ENCODE results near the gene TAS2R46.
"Not testable (repeated sequence)": the region's sequence is repeated elsewhere in the genome, so short reads cannot be mapped to it uniquely, and the experiment has no call there.

Gene TAS2R46

GRCh38 chr12:11033959-11034358 is 28.1 kb downstream of the TAS2R46 start:
- not testable (repeated sequence) for DNase-seq

DNA sequence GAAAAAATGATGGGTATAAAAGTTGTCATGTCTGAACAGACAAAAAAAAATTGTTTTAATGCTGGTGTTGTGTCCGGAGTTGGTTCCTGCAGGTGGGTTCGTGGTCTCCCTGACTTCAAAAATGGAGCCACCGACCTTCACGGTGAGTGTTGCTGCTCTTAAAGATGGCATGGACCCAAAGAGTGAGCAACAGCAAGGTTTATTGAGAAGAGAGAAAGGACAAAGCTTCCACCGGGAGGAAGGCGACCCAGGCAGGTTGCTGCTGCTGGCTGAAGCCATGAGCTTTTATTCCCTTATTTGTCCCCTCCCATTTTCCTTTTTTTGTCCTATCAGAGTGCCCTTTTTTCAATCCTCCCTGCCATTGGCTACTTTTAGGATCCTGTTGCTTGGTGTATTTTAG is 30.8 kb downstream of the TAS2R46 start, which contains the start of gene TAS2R31:
TAS2R31 (minus strand) TSS at position 101 of the 400 bp plus-strand sequence; CDS start at position 29, 72 bp downstream.
- DNase-seq = no peak

GRCh38 chr12:11026118-11026517 is 36.0 kb downstream of the TAS2R46 start:
- no peak for DNase-seq

DNA sequence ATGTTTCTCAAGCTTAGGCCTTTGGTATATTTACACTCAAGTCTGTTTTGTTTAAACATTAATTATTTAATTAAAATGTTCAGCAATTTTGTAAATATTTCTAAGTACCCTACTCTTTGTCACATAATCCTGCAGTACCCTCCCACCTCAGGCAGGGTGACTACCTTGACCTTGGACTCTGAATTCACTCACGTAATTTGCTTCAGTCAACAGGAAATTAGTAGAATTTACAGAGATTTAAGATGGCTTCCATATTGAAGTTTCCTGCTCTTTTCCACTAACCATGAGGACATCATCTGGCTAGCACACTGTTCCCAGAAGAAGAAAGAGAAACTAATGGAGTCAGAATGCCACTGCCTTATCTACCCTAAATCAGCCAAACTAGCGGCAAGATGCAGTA is 38.7 kb downstream of the TAS2R46 start:
- no peak for DNase-seq

GRCh38 chr12:11022520-11022919 is 39.6 kb downstream of the TAS2R46 start, which contains the start of gene TAS2R19:
Gene TAS2R19, minus strand, starts transcription at chr12:11022620. Its CDS starts 49 bp downstream, at chr12:11022571.
- DNase-seq = no peak

DNA sequence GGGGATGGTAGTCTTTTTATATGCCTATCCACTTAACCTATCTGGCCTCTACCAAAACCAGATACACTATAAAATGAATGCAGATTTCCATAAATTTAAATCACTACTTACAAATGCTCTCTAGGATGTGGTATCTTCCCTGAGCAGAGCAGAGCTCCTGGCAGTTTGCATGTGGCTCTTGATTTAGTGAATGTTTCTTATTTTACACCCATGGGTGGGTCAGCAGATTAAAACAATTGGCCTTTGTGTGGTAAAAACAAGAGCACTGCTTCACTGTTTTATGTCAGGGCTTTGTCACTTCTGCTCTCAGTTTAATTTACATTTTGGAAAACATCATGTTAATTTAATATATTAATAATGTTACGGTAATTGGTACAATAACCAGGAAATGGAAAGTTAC is 45.2 kb downstream of the TAS2R46 start:
- no peak for DNase-seq

DNA sequence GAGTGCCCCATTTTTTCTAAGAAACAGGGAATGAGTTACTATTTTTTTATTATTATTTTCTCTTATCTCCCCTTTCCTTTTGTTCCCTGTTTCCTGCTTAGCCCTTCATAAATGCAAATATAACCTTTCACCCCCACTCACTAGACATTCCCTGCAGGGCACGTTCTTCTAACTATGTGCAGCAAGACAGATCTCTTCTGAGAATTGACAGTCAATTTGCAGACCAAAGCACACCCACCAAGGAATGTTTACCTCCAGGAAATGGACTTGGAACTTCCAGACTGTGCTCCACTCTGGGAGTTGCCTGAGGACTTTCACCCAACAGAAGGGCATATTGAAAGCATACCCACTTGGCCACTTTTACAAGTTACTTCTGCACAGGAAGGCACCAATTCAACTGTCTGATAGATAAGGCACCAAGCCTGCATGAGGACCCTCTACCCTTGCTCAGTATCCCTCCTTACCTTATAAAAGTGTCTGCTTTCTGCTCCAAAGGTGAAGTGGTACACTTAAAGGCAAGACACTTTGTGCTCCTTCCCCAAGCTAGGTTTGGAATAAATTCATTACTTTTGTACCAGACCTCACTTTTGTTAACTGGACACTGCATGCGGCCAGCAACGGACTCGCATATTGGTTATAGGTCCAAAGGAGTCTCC is 46.2 kb downstream of the TAS2R46 start:
- no peak for DNase-seq

GRCh38 chr12:11014234-11014633 is 47.9 kb downstream of the TAS2R46 start:
- DNase-seq = no peak
